ENCODE results near the gene ZNF365.
"Not testable (repeated sequence)": the region's sequence is repeated elsewhere in the genome, so short reads cannot be mapped to it uniquely, and the experiment has no call there.

- TF ChIP-seq CTCF (IDR thresholded peaks at IDR 0.05); POLR2AphosphoS5 (IDR thresholded peaks at IDR 0.05; ENCODE audit: insufficient read depth in 1 of 2, low read depth in 1 of 2): not testable (repeated sequence)
These were observed 36.4 kb downstream of the ZNF365 start for GRCh38 chr10:62410528-62410927.

Measured in vagina (tissue), 2 donors.